ENCODE data around the gene CACNB3. TPM values are rescaled to one million over a fixed set of nuclear protein-coding genes. Genes with fewer than 3 reads are reported as not detected.

The CACNB3 gene
- total and polyA plus RNA-seq, 9 of the 15 experiments (the other 6 are each of a cell fraction or from before 2014, with no cell fraction given): 0.24 to 2.0 (median 1.5) TPM

- 2% methylated on average over 30 of the region's 54 CpGs for WGBS (ENCODE audit: insufficient coverage, low coverage, missing lambda C conversion rate)
- Histone ChIP-seq H3K9me3 (replicated peaks; ENCODE audit: control insufficient read depth, insufficient read depth, low read depth, low read length) (no peaks in the 10 kb centered on the region), H3K27ac (ENCODE audit: extremely low read depth, low read depth, low read length) (peak overlapping the region; percentile 61), H3K4me2 (ENCODE audit: insufficient read depth, low read length) (peak overlapping the region; percentile 84), H3K4me3 (peak overlapping the region; percentile 65), H3K9ac (ENCODE audit: insufficient read depth in 1 of 2, low read depth in 2 of 2, low read length in 2 of 2) (peak overlapping the region; percentile 79 to 91), H2AFZ (ENCODE audit: low read depth, low read length) (peak overlapping the region; percentile 99), H3K4me1 (replicated peaks in 1 of 2; ENCODE audit: control insufficient read depth in 2 of 2, insufficient read depth in 2 of 2, low read length in 2 of 2) (peaks cover 4 to 38% of the 10 kb centered on the region in 2 experiments; a peak in 3 of 5 replicates), H3K27me3 (ENCODE audit: control insufficient read depth in 2 of 2, insufficient read depth in 2 of 2, low read length in 2 of 2) (peaks cover 0 to 24% of the 10 kb centered on the region in 2 experiments; a peak in 2 of 5 replicates), H3K36me3 (ENCODE audit: control insufficient read depth, insufficient read depth, low read length) (no peaks in the 10 kb centered on the region), H4K20me1 (replicated peaks; ENCODE audit: control insufficient read depth, insufficient read depth, low read length) (0 out of 2 replicates have a peak, but pooled peaks cover 3% of the 10 kb centered on the region), H3K79me2 (ENCODE audit: control insufficient read depth, insufficient read depth, low read length) (no peaks in the 10 kb centered on the region), H3K9me1 (ENCODE audit: control insufficient read depth, insufficient read depth, low read length) (no peaks in the 10 kb centered on the region)
- intact Hi-C loops (cut with micrococcal nuclease): loop anchor here (2.0 kb wide), 2 partner anchors 37 to 75 kb away; partner anchors contain the start of gene DDX23
- in situ Hi-C loops (cut with MboI): no loop called here
- DNase-seq (ENCODE audit: extremely low read depth in 1 of 4, low spot score in 3 of 4): peak; percentile 79 to 91 (median 82)
- ChIA-PET CTCF (ENCODE audit: low intra/inter-chr PET ratio) (interaction anchor here (0.6 to 2.1 kb wide), 4 partner anchors 62 to 204 kb away, joined by 3 to 9 read pairs (median 4); no protein-coding TSS in a partner anchor), POLR2A (interaction anchor here (0.6 to 1.4 kb wide), 11 partner anchors 8 to 1406 kb away, joined by 3 to 6 read pairs (median 4); partner anchors contain the start of gene RND1)
- ATAC-seq: peak; percentile 84
- TSS peak; percentile 46 for BruUV-seq (replicated peaks)
- FAIRE-seq: peak; percentile 94
- peak; percentile 74; the same call in 1 of the 2 replicates for TF ChIP-seq BCOR (IDR thresholded peaks at IDR 0.05)
- no peak for TF ChIP-seq MCM3 (IDR thresholded peaks at IDR 0.05)
- peak; percentile 69 for TF ChIP-seq HNRNPK (IDR thresholded peaks at IDR 0.05; ENCODE audit: low read depth, low read length, poor library complexity, severe bottlenecking)
- peak; percentile 40 for TF ChIP-seq BRD9 (IDR thresholded peaks at IDR 0.05; ENCODE audit: low read depth, partially characterized antibody)
- TF ChIP-seq HMG20B (CRISPR knock-in tag; IDR thresholded peaks at IDR 0.05): 0 out of 2 replicates have a peak, but pooled peaks have one; percentile 46
- 0 out of 2 replicates have a peak, but pooled peaks have one; percentile 68 for TF ChIP-seq HDGF (IDR thresholded peaks at IDR 0.05)
- peak; percentile 92 for TF ChIP-seq SUPT5H (IDR thresholded peaks at IDR 0.05)
- TF ChIP-seq HDAC6 (IDR thresholded peaks at IDR 0.05; ENCODE audit: low read depth, low read length): no peak
- no peak for TF ChIP-seq POLR3G (IDR thresholded peaks at IDR 0.05; ENCODE audit: extremely low read depth, insufficient read length, insufficient replicate concordance)
- peak; percentile 48 for TF ChIP-seq CCNT2 (IDR thresholded peaks at IDR 0.05; ENCODE audit: borderline replicate concordance, extremely low read depth, insufficient read length, low read depth, low read length)
- peak; percentile 66 for TF ChIP-seq NUFIP1 (IDR thresholded peaks at IDR 0.05; ENCODE audit: partially characterized antibody)
- peak; percentile 57; the same call in 1 of the 2 replicates for TF ChIP-seq SPI1 (IDR thresholded peaks at IDR 0.05; ENCODE audit: borderline replicate concordance, low read depth, low read length)
- TF ChIP-seq HDAC1 (IDR thresholded peaks at IDR 0.05): peak in 1 of 2 experiments; percentile 82; a peak in 2 of 4 replicates
- peak; percentile 23; the same call in 1 of the 2 replicates for TF ChIP-seq ARID1B (IDR thresholded peaks at IDR 0.05)
- TF ChIP-seq NBN (IDR thresholded peaks at IDR 0.05; ENCODE audit: low read depth): peak; percentile 67; the same call in 1 of the 2 replicates
- TF ChIP-seq ZFP30 (CRISPR knock-in tag; IDR thresholded peaks at IDR 0.05; ENCODE audit: borderline replicate concordance): no peak
- TF ChIP-seq UBTF (IDR thresholded peaks at IDR 0.05; ENCODE audit: borderline replicate concordance in 1 of 2, low read depth in 2 of 2, low read length in 2 of 2): peak; percentile 90; a peak in 2 of 4 replicates
- peak; percentile 49; the same call in 1 of the 2 replicates for TF ChIP-seq TAF7 (tag; IDR thresholded peaks at IDR 0.05)
- TF ChIP-seq PYGO2 (tag; IDR thresholded peaks at IDR 0.05): no peak
- peak; percentile 58 for TF ChIP-seq BHLHE40 (IDR thresholded peaks at IDR 0.05; ENCODE audit: low read length)
These were observed 2.9 kb upstream of the CACNB3 start for GRCh38 chr12:48815126-48816110.
